Stimulated activated CD4-positive, alpha-beta T cell treated with anti-CD3 and anti-CD28 coated beads, Interleukin-4, amount 100 ng/mL, for 1 hour (primary cell): Measurements from ENCODE around the gene RPS15.

ENCODE experiments used
- DNase-seq: peaks from one replicate; pipeline ENCODE4 v3.0.0-alpha.2; 2020

The RPS15 gene

GRCh38 chr19:1489463-1490310 lies 51.5 kb downstream of the RPS15 start:
- DNase-seq, result no peak
